ENCODE data around the gene LHX5. TPM values are rescaled to one million over a fixed set of nuclear protein-coding genes. Genes with fewer than 3 reads are reported as not detected.

Gene LHX5
- total RNA-seq, 1 donor from 2014 or later: not detected

DNA sequence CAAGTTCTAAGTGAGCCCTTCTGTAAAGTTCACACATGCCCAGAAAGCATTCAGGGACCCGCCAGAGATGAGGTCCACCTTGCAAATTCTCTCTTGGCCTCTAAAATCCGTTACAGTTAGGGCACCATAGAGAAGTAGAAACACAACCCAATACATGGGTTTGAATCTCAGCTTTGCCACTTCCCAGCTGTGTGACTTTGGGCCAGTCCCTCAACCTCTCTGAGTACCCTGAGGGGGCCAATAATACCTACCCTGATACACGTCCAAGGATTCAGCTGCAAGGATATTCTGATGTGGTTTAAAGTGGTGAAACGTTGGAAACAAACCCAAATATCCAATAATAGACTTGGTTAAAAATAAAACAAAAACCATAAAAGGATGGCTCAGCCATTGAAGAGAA is 11.7 kb downstream of the LHX5 start:
- Histone ChIP-seq H3K4me3 (ENCODE audit: low read length in 3 of 3) (no peak overlapping the region), H3K36me3 (ENCODE audit: control insufficient read depth in 3 of 3, insufficient read depth in 3 of 3, low read length in 3 of 3) (no peaks in the 10 kb centered on the region), H3K27ac (ENCODE audit: low read depth, low read length) (no peak overlapping the region), H3K9ac (ENCODE audit: low read depth in 1 of 3, low read length in 3 of 3) (no peak overlapping the region), H3K9me3 (ENCODE audit: control insufficient read depth in 3 of 3, low read length in 3 of 3) (no peaks in the 10 kb centered on the region), H3K27me3 (ENCODE audit: control insufficient read depth in 3 of 3, insufficient read depth in 3 of 3, low read length in 3 of 3) (peaks cover 46 to 60% (median 48%) of the 10 kb centered on the region in 3 donors), H3K4me1 (ENCODE audit: control insufficient read depth in 3 of 3, insufficient read depth in 3 of 3, low read length in 3 of 3) (peaks cover 15 to 21% (median 16%) of the 10 kb centered on the region in 3 donors)

DNA sequence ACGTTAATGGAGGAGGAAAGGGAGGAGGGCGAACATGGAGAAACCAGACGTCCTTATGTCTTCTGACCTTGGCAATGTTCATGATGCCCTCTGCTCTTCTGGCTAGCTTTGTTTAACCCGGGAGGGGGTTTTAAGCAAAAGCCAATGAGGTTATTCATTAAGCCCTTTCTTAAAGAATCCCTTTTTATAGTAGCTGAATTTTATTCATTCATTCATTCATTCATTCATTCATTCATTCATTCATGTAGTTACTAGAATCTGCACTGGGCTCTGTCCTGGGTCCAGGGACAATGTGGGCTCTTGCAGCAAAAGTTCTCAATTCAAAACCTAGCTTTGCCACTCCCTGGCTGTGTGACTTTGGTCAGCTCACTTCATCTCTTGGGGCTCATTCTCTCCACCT is 14.0 kb downstream of the LHX5 start:
- no peaks in the 10 kb centered on the region for H3K9me3 ChIP-seq (ENCODE audit: control insufficient read depth in 3 of 3, low read length in 3 of 3)

GRCh38 chr12:113457185-113457584 is 14.5 kb downstream of the LHX5 start:
- Histone ChIP-seq H3K27ac (ENCODE audit: low read depth, low read length) (no peak overlapping the region), H3K4me3 (ENCODE audit: low read length in 3 of 3) (no peak overlapping the region), H3K9me3 (ENCODE audit: control insufficient read depth in 3 of 3, low read length in 3 of 3) (no peaks in the 10 kb centered on the region), H3K36me3 (ENCODE audit: control insufficient read depth in 3 of 3, insufficient read depth in 3 of 3, low read length in 3 of 3) (no peaks in the 10 kb centered on the region), H3K27me3 (ENCODE audit: control insufficient read depth in 3 of 3, insufficient read depth in 3 of 3, low read length in 3 of 3) (peaks cover 21 to 33% (median 23%) of the 10 kb centered on the region in 3 donors), H3K4me1 (ENCODE audit: control insufficient read depth in 3 of 3, insufficient read depth in 3 of 3, low read length in 3 of 3) (no peaks in the 10 kb centered on the region), H3K9ac (ENCODE audit: low read depth in 1 of 3, low read length in 3 of 3) (no peak overlapping the region)

More for the DNA sequence above, 14.0 kb downstream of the LHX5 start:
- no peak overlapping the region for H3K9ac ChIP-seq (ENCODE audit: low read depth in 1 of 3, low read length in 3 of 3)
- H3K36me3 ChIP-seq (ENCODE audit: control insufficient read depth in 3 of 3, insufficient read depth in 3 of 3, low read length in 3 of 3): no peaks in the 10 kb centered on the region
- H3K27ac ChIP-seq (ENCODE audit: low read depth, low read length): no peak overlapping the region
- H3K27me3 ChIP-seq (ENCODE audit: control insufficient read depth in 3 of 3, insufficient read depth in 3 of 3, low read length in 3 of 3): peaks cover 24 to 38% (median 26%) of the 10 kb centered on the region in 3 donors
- H3K4me3 ChIP-seq (ENCODE audit: low read length in 3 of 3): no peak overlapping the region
- H3K4me1 ChIP-seq (ENCODE audit: control insufficient read depth in 3 of 3, insufficient read depth in 3 of 3, low read length in 3 of 3): peaks cover 0 to 4% (median 0%) of the 10 kb centered on the region in 3 donors

DNA sequence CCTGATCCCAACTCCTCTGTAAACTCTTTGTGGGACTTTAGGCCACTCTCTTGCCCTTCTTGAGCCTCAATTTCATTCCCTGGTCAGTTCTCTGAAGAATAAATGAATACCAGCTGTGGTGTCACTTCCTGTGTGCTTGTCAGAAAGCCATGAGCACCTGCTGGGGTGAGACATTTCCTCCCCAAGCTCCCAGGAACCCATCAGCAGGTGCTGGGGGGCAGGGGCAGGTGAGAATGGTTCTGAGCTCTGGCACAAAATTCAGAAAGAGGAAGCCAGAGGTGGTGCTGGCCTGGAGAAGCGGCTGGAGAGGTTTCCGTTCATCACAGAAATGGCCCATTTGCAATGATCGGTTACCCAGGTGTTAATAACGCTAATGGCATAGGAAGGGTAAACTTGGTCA is 14.9 kb downstream of the LHX5 start:
- H3K9ac ChIP-seq (ENCODE audit: low read depth in 1 of 3, low read length in 3 of 3): no peak overlapping the region
- H3K36me3 ChIP-seq (ENCODE audit: control insufficient read depth in 3 of 3, insufficient read depth in 3 of 3, low read length in 3 of 3): no peaks in the 10 kb centered on the region
- peaks cover 19 to 31% (median 21%) of the 10 kb centered on the region in 3 donors for H3K27me3 ChIP-seq (ENCODE audit: control insufficient read depth in 3 of 3, insufficient read depth in 3 of 3, low read length in 3 of 3)
- H3K4me3 ChIP-seq (ENCODE audit: low read length in 3 of 3): no peak overlapping the region
- H3K4me1 ChIP-seq (ENCODE audit: control insufficient read depth in 3 of 3, insufficient read depth in 3 of 3, low read length in 3 of 3): no peaks in the 10 kb centered on the region
- no peak overlapping the region for H3K27ac ChIP-seq (ENCODE audit: low read depth, low read length)
- no peaks in the 10 kb centered on the region for H3K9me3 ChIP-seq (ENCODE audit: control insufficient read depth in 3 of 3, low read length in 3 of 3)

GRCh38 chr12:113456199-113456598 is 15.5 kb downstream of the LHX5 start:
- Histone ChIP-seq H3K9me3 (ENCODE audit: control insufficient read depth in 3 of 3, low read length in 3 of 3) (no peaks in the 10 kb centered on the region), H3K9ac (ENCODE audit: low read depth in 1 of 3, low read length in 3 of 3) (no peak overlapping the region), H3K27me3 (ENCODE audit: control insufficient read depth in 3 of 3, insufficient read depth in 3 of 3, low read length in 3 of 3) (peaks cover 13 to 28% (median 16%) of the 10 kb centered on the region in 3 donors), H3K27ac (ENCODE audit: low read depth, low read length) (no peak overlapping the region), H3K36me3 (ENCODE audit: control insufficient read depth in 3 of 3, insufficient read depth in 3 of 3, low read length in 3 of 3) (no peaks in the 10 kb centered on the region), H3K4me3 (ENCODE audit: low read length in 3 of 3) (no peak overlapping the region), H3K4me1 (ENCODE audit: control insufficient read depth in 3 of 3, insufficient read depth in 3 of 3, low read length in 3 of 3) (no peaks in the 10 kb centered on the region)

DNA sequence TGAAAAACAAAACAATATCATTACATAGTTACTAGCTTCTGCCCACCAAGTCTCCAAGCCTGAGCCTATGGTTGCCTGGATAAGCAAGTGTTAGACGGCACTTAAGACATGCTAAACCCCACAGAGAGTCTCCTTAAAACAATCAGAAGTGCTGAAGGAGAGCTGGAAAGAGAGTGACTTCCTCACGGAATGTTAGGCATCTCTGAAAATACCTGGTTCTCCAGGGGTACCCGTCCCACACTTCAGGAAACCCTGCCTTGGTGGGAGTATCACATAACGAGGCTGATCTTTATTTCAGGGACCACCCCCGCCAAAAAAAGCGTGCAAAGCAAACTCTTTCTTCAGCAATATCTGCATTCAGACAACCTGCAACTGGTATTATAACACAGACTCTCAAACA is 18.3 kb downstream of the LHX5 start:
- Histone ChIP-seq H3K9ac (ENCODE audit: low read depth in 1 of 3, low read length in 3 of 3) (no peak overlapping the region), H3K36me3 (ENCODE audit: control insufficient read depth in 3 of 3, insufficient read depth in 3 of 3, low read length in 3 of 3) (no peaks in the 10 kb centered on the region), H3K4me3 (ENCODE audit: low read length in 3 of 3) (no peak overlapping the region), H3K27ac (ENCODE audit: low read depth, low read length) (no peak overlapping the region), H3K9me3 (ENCODE audit: control insufficient read depth in 3 of 3, low read length in 3 of 3) (no peaks in the 10 kb centered on the region), H3K27me3 (ENCODE audit: control insufficient read depth in 3 of 3, insufficient read depth in 3 of 3, low read length in 3 of 3) (peaks cover 1 to 13% (median 3%) of the 10 kb centered on the region in 3 donors), H3K4me1 (ENCODE audit: control insufficient read depth in 3 of 3, insufficient read depth in 3 of 3, low read length in 3 of 3) (no peaks in the 10 kb centered on the region)

DNA sequence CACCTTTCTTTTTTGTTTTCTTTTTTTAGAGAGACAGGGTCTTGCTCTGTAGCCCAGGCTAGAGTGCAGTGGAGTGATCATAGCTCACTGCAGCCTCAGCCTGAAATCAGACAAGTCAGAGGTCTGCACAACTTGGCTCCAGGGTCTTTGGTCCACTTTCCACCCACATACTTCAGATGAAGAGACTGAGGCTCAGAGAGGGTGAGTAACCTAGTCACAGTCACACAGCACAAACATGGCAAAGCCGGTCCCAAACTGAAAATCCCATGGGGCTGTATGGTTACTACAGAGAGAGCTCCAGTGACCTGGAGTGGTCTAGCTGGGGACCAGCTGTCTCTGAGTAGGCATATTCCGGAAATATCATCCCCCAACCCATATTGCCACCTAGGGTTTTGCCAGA is 19.2 kb downstream of the LHX5 start:
- H3K9me3 ChIP-seq (ENCODE audit: control insufficient read depth in 3 of 3, low read length in 3 of 3): no peaks in the 10 kb centered on the region

GRCh38 chr12:113449839-113450238 is 21.8 kb downstream of the LHX5 start:
- Histone ChIP-seq H3K9me3 (ENCODE audit: control insufficient read depth in 3 of 3, low read length in 3 of 3) (peaks cover 0 to 4% (median 0%) of the 10 kb centered on the region in 3 donors), H3K27me3 (ENCODE audit: control insufficient read depth in 3 of 3, insufficient read depth in 3 of 3, low read length in 3 of 3) (peaks cover 9 to 16% (median 13%) of the 10 kb centered on the region in 3 donors), H3K9ac (ENCODE audit: low read depth in 1 of 3, low read length in 3 of 3) (no peak overlapping the region), H3K4me3 (ENCODE audit: low read length in 3 of 3) (no peak overlapping the region), H3K36me3 (ENCODE audit: control insufficient read depth in 3 of 3, insufficient read depth in 3 of 3, low read length in 3 of 3) (no peaks in the 10 kb centered on the region), H3K4me1 (ENCODE audit: control insufficient read depth in 3 of 3, insufficient read depth in 3 of 3, low read length in 3 of 3) (no peaks in the 10 kb centered on the region), H3K27ac (ENCODE audit: low read depth, low read length) (no peak overlapping the region)

More for the DNA sequence above, 19.2 kb downstream of the LHX5 start:
- H3K36me3 ChIP-seq (ENCODE audit: control insufficient read depth in 3 of 3, insufficient read depth in 3 of 3, low read length in 3 of 3): no peaks in the 10 kb centered on the region
- H3K4me3 ChIP-seq (ENCODE audit: low read length in 3 of 3): no peak overlapping the region
- H3K27ac ChIP-seq (ENCODE audit: low read depth, low read length): no peak overlapping the region
- H3K27me3 ChIP-seq (ENCODE audit: control insufficient read depth in 3 of 3, insufficient read depth in 3 of 3, low read length in 3 of 3): peaks cover 3 to 14% (median 5%) of the 10 kb centered on the region in 3 donors
- no peak overlapping the region for H3K9ac ChIP-seq (ENCODE audit: low read depth in 1 of 3, low read length in 3 of 3)
- no peaks in the 10 kb centered on the region for H3K4me1 ChIP-seq (ENCODE audit: control insufficient read depth in 3 of 3, insufficient read depth in 3 of 3, low read length in 3 of 3)

DNA sequence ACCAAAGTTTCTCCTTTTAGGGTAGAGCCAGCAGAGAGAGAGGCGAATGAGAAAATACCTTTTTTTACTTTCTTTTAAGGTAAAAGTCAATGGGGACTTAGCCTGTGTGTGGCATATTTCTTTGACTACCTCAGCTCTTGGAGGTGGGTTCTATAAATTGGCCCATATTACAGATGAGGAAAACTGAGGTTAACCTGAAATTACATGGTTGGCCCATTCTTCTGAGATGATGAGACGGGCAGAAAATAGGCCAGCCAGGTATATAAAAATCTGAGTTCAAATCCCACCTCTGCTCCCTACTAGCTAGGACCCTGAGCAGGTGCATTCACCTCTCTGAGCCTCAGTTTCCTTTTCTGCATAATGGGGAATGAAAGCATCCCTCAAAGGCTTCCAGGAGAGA is 22.4 kb downstream of the LHX5 start:
- Histone ChIP-seq H3K4me3 (ENCODE audit: low read length in 3 of 3) (no peak overlapping the region), H3K27ac (ENCODE audit: low read depth, low read length) (no peak overlapping the region), H3K9me3 (ENCODE audit: control insufficient read depth in 3 of 3, low read length in 3 of 3) (peaks cover 0 to 4% (median 0%) of the 10 kb centered on the region in 3 donors), H3K9ac (ENCODE audit: low read depth in 1 of 3, low read length in 3 of 3) (no peak overlapping the region), H3K4me1 (ENCODE audit: control insufficient read depth in 3 of 3, insufficient read depth in 3 of 3, low read length in 3 of 3) (no peaks in the 10 kb centered on the region), H3K36me3 (ENCODE audit: control insufficient read depth in 3 of 3, insufficient read depth in 3 of 3, low read length in 3 of 3) (no peaks in the 10 kb centered on the region), H3K27me3 (ENCODE audit: control insufficient read depth in 3 of 3, insufficient read depth in 3 of 3, low read length in 3 of 3) (peaks cover 13 to 16% (median 13%) of the 10 kb centered on the region in 3 donors)

GRCh38 chr12:113448873-113449272 is 22.8 kb downstream of the LHX5 start:
- no peak overlapping the region for H3K9ac ChIP-seq (ENCODE audit: low read depth in 1 of 3, low read length in 3 of 3)
- no peak overlapping the region for H3K27ac ChIP-seq (ENCODE audit: low read depth, low read length)
- no peaks in the 10 kb centered on the region for H3K4me1 ChIP-seq (ENCODE audit: control insufficient read depth in 3 of 3, insufficient read depth in 3 of 3, low read length in 3 of 3)
- no peak overlapping the region for H3K4me3 ChIP-seq (ENCODE audit: low read length in 3 of 3)
- peaks cover 0 to 4% (median 0%) of the 10 kb centered on the region in 3 donors for H3K9me3 ChIP-seq (ENCODE audit: control insufficient read depth in 3 of 3, low read length in 3 of 3)
- H3K36me3 ChIP-seq (ENCODE audit: control insufficient read depth in 3 of 3, insufficient read depth in 3 of 3, low read length in 3 of 3): no peaks in the 10 kb centered on the region
- H3K27me3 ChIP-seq (ENCODE audit: control insufficient read depth in 3 of 3, insufficient read depth in 3 of 3, low read length in 3 of 3): peaks cover 13 to 16% (median 16%) of the 10 kb centered on the region in 3 donors
